DMS53 (cell line): ENCODE data around the gene ABHD4.
"Not testable (repeated sequence)": the region's sequence is repeated elsewhere in the genome, so short reads cannot be mapped to it uniquely, and the experiment has no call there.

Experiments used
- DNase-seq: peaks from one replicate; lab custom pipeline; 2025; lab: John Stamatoyannopoulos, UW

Gene ABHD4, protein sequence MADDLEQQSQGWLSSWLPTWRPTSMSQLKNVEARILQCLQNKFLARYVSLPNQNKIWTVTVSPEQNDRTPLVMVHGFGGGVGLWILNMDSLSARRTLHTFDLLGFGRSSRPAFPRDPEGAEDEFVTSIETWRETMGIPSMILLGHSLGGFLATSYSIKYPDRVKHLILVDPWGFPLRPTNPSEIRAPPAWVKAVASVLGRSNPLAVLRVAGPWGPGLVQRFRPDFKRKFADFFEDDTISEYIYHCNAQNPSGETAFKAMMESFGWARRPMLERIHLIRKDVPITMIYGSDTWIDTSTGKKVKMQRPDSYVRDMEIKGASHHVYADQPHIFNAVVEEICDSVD

DNA sequence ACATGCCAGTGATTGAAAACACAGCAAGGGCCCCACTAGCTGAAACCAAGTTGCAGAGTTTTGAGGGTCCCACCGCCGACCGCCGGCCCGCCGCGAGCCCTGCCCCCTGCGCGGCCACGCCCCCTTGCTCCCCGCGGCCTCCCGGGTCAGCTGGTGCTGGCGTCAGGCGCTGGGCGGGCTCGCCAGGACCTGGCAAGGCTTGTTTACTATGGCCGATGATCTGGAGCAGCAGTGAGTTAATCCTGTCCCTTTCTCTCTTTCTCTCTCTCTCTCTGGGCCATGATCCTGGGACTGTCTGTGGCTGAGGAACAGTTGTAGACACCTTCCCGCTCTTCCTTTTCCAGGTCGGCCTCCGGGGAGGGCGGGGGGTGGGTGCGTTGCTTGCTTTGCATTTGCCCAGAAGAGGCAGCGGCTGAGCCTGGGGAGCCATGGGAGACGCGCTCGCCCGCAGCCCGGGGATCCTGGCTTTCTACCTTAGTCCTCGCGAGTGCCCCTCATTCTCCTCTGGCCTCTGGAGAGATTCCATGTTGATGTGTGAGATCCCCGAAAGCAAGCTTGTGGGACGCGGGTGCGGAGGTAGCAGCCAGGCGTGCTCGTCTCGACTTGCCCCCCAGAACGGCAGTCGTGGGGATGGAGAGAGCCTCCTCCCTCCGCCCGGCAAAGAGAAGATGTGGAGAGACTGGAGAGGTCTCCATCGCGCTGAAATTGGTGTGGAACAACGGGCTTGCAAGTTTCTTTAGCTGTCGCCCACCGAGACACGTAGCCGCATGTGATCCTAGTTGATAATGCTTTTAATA, at the start of gene ABHD4:
ABHD4 (plus strand) TSS at position 202 of the 797 bp plus-strand sequence; CDS start at position 209, 7 bp downstream.
- DNase-seq, result peak; percentile 79

DNA sequence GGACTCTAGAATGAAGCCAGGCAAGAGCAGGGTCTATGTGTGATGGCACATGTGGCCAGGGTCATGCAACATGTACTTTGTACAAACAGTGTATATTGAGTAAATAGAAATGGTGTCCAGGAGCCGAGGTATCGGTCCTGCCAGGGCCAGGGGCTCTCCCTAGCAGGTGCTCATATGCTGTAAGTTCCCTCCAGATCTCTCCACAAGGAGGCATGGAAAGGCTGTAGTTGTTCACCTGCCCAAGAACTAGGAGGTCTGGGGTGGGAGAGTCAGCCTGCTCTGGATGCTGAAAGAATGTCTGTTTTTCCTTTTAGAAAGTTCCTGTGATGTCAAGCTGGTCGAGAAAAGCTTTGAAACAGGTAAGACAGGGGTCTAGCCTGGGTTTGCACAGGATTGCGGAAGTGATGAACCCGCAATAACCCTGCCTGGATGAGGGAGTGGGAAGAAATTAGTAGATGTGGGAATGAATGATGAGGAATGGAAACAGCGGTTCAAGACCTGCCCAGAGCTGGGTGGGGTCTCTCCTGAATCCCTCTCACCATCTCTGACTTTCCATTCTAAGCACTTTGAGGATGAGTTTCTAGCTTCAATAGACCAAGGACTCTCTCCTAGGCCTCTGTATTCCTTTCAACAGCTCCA, 48.7 kb upstream of the ABHD4 start:
- DNase-seq, result no peak

DNA sequence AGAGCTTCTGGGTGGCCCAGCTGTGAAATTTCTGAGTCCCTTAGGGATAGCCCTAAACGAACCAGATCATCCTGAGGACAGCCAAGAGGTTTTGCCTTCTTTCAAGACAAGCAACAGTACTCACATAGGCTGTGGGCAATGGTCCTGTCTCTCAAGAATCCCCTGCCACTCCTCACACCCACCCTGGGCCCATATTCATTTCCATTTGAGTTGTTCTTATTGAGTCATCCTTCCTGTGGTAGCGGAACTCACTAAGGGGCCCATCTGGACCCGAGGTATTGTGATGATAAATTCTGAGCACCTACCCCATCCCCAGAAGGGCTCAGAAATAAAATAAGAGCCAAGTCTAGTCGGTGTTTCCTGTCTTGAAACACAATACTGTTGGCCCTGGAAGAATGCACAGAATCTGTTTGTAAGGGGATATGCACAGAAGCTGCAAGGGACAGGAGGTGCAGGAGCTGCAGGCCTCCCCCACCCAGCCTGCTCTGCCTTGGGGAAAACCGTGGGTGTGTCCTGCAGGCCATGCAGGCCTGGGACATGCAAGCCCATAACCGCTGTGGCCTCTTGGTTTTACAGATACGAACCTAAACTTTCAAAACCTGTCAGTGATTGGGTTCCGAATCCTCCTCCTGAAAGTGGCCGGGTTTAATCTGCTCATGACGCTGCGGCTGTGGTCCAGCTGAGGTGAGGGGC, 48.0 kb upstream of the ABHD4 start:
- no peak for DNase-seq

DNA sequence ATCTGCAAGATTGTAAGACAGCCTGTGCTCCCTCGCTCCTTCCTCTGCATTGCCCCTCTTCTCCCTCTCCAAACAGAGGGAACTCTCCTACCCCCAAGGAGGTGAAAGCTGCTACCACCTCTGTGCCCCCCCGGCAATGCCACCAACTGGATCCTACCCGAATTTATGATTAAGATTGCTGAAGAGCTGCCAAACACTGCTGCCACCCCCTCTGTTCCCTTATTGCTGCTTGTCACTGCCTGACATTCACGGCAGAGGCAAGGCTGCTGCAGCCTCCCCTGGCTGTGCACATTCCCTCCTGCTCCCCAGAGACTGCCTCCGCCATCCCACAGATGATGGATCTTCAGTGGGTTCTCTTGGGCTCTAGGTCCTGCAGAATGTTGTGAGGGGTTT, 46.5 kb upstream of the ABHD4 start:
- no peak for DNase-seq

DNA sequence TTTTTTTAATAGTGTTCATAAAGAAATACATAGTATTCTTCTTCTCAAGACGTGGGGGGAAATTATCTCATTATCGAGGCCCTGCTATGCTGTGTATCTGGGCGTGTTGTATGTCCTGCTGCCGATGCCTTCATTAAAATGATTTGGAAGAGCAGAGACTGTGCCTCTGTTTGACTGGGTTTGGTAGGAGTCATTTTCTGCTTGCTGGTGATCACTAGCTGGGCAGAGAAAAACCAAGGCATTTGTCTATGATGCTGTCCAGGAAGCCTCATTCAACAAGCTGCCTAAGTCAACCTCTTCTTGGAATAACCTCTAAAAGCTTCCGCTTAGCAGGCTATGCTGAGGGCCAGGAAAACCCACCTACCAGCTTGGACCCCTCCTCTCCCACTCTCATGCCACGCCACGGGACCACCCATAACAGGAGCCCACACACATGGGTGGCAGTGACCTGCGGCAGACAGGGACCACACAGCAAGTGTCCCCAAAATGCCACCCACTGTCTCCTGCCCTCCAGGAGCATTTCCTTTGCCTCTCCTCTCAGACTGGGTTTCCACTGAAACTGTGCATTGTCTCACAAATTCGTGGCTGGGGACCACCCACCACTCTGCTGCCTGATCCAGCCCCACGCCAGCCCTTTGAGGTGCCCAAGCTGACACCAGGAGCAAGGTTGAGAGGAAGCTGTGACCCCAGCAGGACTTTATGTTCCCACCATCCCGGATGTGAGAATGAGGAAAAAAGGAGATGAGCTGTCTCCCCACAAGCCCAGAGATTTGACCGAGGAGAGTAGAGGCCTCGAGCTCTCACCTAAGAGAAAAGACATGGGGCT, 45.9 kb upstream of the ABHD4 start:
- DNase-seq, result no peak

DNA sequence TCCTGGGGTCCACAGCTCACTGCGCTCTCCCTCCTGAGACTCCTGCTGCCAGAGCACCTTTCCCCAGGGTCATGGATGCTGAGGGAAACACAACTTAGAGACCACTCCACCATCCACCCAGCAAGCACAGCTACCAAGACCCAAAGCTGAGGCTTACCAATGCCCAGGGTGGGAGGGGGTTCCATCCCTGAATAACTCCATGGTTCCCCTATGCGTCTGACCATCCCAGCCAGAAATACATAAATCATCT, 45.3 kb upstream of the ABHD4 start:
- DNase-seq, result no peak

DNA sequence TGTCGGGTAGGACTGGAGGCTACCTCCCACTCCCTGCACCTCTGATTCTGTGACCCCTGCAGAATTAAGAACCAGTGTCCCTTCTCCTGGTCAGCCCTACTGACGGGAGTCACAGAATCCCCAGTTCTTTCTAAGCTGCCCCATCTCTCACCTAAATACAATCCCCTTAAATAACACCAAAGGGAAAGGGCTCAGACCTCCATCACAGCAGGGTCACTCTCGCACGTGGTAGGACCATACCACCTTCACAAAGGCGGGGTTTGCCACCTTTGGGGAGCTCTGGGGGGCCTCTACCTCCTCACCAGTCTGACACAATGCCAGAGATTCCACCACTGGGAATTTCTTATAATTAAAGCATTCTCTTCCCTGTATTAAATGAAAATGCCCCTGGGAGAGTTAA, 44.7 kb upstream of the ABHD4 start:
- DNase-seq, result no peak

DNA sequence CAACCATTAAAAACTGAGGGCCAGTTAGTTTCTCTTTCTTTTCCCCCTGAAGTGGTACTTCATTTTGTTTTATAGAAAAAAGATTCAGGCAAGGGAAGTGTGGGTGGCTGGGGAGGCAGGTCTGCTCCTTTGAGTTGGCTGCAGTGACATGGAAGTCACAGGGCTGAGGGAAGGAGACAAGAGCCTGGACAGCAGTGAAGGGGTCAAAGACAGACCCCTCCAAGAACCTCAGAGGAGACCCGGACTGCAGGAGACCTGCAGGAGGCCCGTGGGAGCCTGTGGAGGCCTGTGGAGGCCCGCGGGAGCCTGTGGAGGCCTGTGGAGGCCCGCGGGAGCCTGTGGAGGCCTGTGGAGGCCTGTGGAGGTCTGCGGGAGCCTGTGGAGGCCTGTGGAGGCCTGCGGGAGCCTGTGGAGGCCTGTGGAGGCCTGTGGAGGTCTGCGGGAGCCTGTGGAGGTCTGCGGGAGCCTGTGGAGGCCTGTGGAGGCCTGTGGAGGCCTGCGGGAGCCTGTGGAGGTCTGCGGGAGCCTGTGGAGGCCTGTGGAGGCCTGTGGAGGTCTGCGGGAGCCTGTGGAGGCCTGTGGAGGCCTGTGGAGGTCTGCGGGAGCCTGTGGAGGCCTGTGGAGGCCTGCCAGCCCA, 44.1 kb upstream of the ABHD4 start:
- DNase-seq, result not testable (repeated sequence)

DNA sequence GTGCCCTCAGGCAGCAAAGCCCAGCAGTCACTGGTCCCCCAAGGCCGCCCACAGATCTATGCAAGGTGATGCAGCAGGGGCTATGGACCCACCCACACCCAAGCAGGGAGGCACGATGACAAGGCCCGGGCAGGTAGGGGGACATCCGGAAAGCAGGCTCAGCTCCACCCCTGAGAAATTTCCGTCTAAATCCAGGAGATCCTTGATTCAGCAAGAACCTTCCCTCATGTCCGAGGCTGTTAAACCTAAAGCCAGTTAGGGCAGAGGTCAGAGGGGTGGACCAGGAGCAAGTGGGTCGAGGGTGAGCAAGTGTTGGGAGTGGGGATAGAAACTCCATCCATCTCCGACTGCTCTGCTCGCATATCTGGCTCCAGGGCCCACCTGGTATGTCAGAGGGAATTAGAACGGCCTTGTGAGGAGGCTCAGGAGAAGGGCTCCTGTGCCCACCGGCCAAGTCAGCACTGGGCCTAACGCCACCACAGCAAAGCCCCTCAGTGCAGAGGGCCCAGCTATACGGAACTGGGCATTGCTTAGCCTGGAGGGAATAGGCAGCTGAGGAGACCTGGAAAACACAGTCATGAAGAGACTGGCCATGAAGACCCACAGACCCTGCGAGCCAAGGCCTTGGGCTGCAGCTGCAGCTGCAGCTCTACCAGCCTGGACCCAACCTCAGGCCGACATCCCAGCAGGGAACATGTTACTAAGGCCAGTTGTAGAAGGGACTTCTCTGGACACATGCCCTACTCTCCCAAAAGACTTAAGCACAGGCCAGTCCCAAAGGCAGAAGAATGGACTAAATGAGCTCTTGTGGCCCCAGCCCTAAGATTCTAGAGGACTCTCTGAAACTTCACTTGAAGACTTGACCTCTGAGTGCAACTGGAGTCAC, 43.4 kb upstream of the ABHD4 start:
- no peak for DNase-seq

DNA sequence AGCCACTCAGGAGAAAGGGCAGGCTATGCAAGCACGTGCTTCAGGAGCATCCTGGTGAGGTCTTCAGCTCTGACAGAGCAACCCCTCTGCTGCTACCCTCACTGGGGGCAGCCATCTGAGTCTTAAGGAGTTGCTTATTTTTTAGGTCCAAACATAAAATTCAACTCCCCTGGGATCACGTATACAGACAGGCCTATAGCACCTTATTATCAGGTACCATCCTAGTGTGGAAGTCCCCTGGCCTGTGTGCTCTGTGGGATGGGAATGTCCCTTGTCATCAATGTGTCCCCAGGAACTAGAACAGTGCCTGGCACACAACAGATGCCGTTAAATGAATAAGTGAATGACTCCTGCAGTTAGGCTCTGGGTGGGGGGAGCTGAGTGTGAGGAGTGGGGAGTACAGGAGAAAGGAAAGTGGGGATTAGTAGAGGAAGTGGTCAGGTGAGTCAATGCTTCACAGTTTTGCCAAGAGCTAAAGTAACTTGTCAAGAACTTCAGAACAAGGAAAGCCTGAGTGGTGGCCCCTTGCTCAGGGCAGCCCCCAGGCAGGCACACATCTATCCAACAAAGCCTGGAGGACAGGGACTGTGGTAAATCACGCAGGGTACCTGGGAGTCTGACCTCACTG, 42.6 kb upstream of the ABHD4 start:
- no peak for DNase-seq

DNA sequence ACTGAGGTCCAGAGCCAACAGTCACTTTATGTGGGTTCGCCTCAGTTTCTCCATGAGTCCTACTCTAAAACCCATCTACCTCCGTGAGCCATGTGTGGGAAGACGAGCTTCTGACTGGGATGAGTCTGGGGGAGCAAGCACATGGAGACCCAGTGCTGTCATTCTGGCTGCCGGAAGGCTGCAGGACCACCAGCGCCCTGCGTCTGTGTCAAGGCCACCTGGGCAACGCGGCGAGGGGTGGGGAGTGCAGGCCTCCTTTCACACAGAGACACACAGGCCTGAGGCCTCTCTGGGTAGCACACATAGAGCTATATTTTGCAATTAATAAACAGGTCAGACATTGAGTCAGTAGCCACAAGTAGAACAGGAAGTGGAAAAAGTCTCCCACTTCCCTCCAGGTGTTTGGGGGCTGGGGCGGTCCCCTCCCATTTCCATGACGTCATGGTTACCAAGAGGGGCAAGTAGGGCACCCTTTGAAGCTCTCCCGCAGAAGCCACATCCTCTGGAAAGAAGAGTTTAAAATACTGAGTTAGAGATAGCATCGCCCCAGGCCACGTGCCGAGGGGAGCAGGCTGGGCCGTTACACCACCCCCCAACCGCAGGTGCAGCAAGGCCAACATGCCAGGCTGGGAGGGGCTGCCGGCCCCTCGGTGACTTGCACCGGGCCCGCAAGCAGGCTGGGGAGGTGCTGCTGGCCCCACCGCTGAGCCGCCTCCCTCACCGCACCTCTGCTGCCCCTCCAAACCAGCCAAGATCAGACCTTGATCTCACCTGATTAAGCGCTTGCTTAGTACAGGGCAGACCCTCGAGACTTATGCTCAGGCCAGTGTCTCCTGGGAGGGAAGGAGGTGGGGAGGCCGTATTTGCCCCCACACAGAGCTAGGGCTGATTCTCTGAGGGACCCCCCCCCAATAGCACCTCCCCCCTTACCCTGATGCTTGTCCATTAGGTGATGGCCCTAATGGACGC, 41.8 kb upstream of the ABHD4 start:
- peak; percentile 9 for DNase-seq

DNA sequence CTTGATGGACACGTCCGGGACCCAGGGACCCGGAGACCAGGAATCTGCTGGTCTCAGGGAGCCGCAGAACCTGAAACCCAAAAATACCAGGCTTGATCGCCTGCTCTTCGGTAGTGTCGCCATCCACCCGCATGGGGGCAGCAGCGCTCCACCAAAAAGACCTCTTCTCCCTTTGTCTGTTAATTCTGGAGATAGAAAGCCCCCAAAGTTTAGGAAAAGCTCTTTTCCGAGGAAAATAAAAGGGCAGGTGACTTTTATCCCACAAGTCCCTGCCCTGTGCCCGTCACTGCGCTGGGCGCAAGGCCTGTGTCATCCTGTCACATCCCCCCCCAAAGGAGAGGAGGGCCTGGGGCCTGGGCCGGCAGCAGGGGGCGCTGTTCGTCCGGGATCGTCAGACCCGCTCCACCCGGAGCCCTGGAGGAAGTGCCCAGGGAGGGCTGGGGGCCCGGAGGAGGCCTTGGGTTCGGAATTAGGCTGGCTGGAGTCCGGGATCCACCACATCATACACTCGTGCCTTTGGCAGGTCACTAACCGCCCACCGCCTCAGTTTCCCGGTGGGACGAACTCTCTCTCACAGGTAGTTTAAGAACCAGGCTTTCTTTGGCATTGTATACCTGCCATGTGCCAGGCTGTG, 41.0 kb upstream of the ABHD4 start:
- peak; percentile 81 for DNase-seq

DNA sequence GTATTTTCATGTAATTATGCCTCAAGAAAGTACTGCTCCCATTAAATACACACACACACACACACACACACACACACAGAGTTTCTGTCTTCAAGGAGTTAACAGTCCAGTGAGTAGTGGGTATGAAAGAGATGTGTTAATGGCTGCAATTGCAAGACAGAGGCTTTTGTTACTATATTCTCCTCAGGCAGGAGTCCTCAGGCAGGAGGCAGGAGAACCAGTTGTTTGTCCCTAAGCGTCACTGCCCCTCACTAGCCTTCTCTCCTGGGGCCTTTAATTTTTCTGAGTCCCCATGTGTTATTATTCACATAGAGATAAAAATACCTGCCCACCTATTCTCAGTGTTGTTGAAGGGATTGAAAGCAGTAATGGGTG, 40.3 kb upstream of the ABHD4 start:
- DNase-seq, result no peak

DNA sequence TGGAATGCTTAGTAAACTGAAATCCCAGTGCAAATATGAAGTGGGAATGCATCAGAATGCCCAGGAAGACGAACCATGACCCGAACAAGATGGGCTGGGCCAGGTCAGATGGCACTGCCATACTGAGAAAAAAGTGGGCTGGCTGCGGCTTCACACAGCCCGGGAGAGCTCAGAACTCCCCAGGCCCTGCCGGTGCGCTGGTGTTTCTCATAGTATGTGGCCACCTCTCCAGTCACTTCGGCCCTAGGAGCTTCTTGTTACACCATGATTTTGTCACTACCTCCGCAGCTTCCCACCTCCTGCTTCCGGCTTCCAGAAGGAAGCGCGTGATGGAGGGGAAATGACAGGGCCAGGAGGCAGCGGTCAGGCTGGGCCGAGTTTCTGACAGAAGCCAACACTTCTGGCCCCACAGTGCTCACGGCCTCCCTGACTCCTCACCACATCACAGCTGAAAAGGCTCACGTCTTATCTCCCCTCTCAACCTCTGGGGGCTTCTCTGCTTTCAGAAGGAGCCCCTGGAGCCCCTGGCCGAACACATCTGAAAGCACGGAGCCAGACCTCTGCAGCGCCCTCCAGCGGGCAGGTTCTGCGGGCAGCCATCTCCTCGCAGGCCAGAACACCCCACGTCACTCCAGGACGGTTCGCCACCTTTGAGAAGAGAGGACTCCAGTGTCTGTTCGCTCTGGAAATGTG, 39.7 kb upstream of the ABHD4 start:
- no peak for DNase-seq

DNA sequence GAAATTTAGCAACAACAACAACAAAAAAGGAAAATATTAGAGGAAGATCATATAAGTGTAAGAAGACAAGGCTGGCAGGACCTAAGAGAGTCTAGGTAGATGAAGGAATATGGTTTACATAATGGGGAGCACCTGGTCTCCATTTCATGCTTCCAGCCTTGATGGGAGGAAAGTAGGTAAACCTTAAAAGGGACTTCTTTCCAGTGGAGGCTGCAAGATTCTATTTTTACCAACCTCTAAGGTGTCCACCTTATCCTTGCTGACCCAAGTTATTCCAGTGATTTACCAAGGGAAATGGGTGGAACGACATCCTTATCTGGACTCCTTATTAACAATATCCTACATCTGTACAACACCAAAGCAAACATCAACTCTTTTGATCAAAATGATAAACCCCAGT, 39.1 kb upstream of the ABHD4 start:
- DNase-seq, result no peak

DNA sequence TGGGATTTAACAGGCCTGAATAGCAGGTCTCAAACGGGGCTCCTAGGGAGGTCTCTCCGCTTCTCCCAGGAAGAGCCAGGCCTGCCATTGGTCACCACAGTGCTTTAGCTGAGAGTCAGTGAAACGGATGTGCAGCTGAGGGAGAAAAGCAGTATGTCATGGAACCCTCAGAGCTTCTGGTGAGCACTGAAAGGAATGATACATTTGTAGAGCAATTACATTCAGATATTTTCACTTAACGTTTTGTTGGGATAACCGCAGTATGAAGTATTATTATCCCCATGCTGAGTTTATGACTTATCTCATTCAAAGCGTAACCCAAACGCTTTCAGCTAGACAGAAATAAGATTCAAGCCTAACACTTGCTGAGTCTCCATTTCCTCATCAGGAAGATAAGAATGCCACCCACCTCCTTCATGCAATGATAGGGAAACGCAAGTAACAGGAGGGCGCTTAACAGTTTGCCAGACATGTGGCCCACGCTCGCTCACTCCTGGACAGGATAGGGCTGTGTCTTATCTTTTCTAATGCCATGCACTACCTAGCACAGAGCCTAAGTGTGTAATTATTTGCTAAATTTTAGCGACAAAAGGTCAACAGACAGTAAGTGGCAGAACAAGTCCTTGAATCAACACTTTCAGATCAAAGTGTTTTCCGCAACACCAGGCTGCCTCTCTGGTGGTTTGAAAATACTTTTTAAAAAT, 37.3 kb upstream of the ABHD4 start:
- DNase-seq, result peak; percentile 91

DNA sequence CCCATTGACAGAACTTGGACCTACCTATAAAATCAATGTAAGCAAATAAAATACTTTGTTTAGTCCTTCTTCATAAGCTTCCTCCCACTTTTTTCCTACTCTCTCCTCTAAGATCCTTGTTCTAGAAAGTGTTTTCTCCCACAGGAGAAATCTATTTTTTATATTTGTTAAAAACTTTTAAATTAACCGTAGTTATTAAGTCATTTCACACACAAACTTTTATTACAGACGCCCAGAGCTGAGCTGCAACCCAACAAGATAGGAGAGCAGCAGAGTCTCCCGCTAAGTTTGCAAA, 36.8 kb upstream of the ABHD4 start:
- DNase-seq, result no peak
